Cerebellar cortex (tissue), 1 donor: Measurements from ENCODE around the gene NEUROG2.
"Not testable (repeated sequence)": the region's sequence is repeated elsewhere in the genome, so short reads cannot be mapped to it uniquely, and the experiment has no call there.

Experiments
- DNase-seq: peaks from one replicate; pipeline ENCODE4 v3.0.0-alpha.2; 2015; ENCODE audit warnings: low spot score

The NEUROG2 gene

DNA sequence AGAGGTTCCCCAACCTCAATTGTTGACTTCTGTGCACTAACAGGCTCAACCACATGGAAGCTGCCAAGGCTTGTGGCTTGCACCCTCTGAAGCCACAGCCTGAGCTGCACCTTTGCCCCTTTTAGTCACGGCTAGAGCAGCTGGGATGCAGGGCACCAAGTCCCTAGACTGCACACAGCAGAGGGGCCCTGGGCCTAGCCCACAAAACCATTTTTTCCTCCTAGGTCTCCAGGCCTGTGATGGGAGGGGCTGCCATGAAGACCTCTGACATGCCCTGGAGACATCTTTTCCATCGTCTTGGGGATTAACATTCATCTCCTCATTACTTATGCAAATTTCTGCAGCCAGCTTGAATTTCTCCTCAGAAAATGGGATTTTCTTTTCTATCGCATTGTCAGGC, 25.2 kb downstream of the NEUROG2 start:
- DNase-seq: not testable (repeated sequence)

DNA sequence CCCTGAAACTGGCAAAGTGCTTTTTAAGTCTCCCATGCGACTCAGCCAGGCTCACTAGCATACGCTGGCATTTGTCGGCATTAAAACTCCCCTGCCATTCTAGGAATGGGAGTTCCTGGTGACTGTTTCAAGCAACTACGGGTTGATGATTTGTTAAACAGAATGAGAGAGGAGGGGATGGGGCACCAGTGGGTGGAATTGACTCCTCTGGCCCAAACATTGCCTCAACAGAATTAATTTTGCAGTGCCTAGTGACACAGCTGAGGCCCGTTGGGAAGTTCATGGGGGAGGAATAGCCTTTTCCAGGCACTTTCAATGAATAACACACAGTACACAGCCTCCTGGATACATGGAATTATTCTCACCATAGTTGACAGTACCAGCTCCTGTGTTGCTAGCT, 30.1 kb downstream of the NEUROG2 start:
- DNase-seq: no peak

DNA sequence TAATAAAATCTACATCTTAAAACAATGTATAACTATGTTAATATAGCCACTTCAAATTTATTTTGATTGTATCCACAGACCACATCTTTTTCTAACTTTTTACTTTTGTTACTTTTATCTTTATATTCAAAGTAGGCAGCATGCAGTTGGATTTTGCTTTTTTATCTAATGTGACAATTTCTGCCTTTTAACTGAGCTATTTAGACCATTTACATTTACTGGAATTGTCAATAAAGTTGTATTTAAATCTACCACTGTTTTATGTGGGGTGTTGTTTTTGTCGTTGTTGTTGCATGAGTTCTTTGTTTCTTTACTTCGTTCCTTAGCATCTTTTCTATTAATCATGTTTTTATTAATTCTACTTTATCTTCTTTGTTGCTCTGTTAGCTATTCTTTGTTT, 42.0 kb downstream of the NEUROG2 start:
- no peak for DNase-seq

DNA sequence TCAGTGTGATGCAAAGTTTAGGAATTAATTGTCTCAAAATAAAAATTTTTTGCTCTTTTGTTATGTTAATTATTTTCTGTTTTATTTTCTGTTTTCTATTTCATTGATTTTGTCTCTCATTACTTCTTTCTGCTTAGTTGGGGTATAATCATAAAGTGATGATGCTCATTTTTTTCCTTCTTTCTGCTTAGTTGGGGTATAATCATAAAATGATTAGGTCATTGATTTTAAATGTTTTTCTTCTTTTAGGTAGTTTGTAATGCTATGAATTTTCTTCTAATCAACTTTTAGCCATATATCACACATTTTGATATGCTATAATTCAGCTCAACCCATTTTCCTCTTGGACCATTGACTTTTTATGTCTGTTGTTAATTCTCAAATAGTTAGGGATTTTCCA, 43.7 kb downstream of the NEUROG2 start:
- no peak for DNase-seq
